GM19043 (cell line): ENCODE measurements around the gene TRIM46.

Experiments
- ATAC-seq: cut with Tn5 transposase; IDR thresholded peaks from one replicate; pipeline ENCODE4 v1.9.1; 2021; ENCODE audit warnings: low read depth; ENCODE audit not compliant: unreplicated experiment

Gene TRIM46

GRCh38 chr1:155170806-155171205 is 2.8 kb upstream of the TRIM46 start:
- no peak for ATAC-seq

GRCh38 chr1:155171836-155172731 is 1.6 kb upstream of the TRIM46 start:
- no peak for ATAC-seq

GRCh38 chr1:155172732-155173477 is 744 bp upstream of the TRIM46 start, which contains the start of gene KRTCAP2:
Gene KRTCAP2 (minus strand): TSS chr1:155173304. CDS start chr1:155173224, 80 bp downstream.
- ATAC-seq, result peak; percentile 63

GRCh38 chr1:155174324-155175280 is 953 bp downstream of the TRIM46 start:
- no peak for ATAC-seq

GRCh38 chr1:155175281-155175926 is 1.8 kb downstream of the TRIM46 start:
- no peak for ATAC-seq

GRCh38 chr1:155175927-155176371 is 2.3 kb downstream of the TRIM46 start:
- ATAC-seq, result no peak

GRCh38 chr1:155176544-155177071 is 3.0 kb downstream of the TRIM46 start:
- ATAC-seq, result no peak

- ATAC-seq, result no peak
Measured at GRCh38 chr1:155177192-155177917, 3.7 kb downstream of the TRIM46 start.

GRCh38 chr1:155177918-155178281 is 4.3 kb downstream of the TRIM46 start:
- no peak for ATAC-seq

- ATAC-seq, result no peak
Measured at GRCh38 chr1:155178441-155179111, 4.9 kb downstream of the TRIM46 start.

GRCh38 chr1:155179112-155180031 is 5.7 kb downstream of the TRIM46 start:
- ATAC-seq, result no peak

GRCh38 chr1:155181371-155182051 is 7.9 kb downstream of the TRIM46 start:
- ATAC-seq, result no peak

- ATAC-seq, result no peak
Measured at GRCh38 chr1:155182052-155182550, 8.5 kb downstream of the TRIM46 start.

GRCh38 chr1:155183775-155184221 is 10.1 kb downstream of the TRIM46 start:
- no peak for ATAC-seq

- ATAC-seq, result no peak
Measured at GRCh38 chr1:155184351-155184811, 10.7 kb downstream of the TRIM46 start.
